PC-3 (cell line): ENCODE data around the gene FBXO34. TPM values are rescaled to one million over a fixed set of nuclear protein-coding genes. Genes with fewer than 3 reads are reported as not detected.

Experiments
- ATAC-seq: fragments of 200-7000 bp; cut with Tn5 transposase; 2 replicates; pipeline ENCODE4 v1.9.1; 2020; ENCODE audit warnings: mild to moderate bottlenecking, moderate library complexity
- BruUV-seq: library from RNA; stranded (reverse); fragments of 400-500 nt; replicated peaks from 2 replicates; lab custom pipeline; 2021; lab: Mats Ljungman, UMichigan
- CTCF ChIA-PET: fragments of 300-600 bp; sonication (Branson Sonifier 250); formaldehyde crosslinking; loops from one replicate; lab custom pipeline; 2022; ENCODE audit warnings: antibody characterized with exemption; lab: Charles Lee
- POLR2A ChIA-PET: fragments of 300-600 bp; sonication (Branson Sonifier 250); formaldehyde crosslinking; loops from one replicate; lab custom pipeline; 2022; ENCODE audit warnings: antibody characterized with exemption; ENCODE audit not compliant: unreplicated experiment; lab: Charles Lee
- DNase-seq: peaks from one replicate; pipeline ENCODE4 v3.0.0-alpha.2; 2015
- H2AFZ ChIP-seq: fragments of 300-600 bp; sonication (generic); 2 replicates; pipeline ENCODE4 v1.6.0; 2016; ENCODE audit warnings: antibody characterized with exemption, low read length
- H3F3A ChIP-seq: fragments of 300-600 bp; sonication (generic); one replicate; pipeline ENCODE4 v1.6.0; 2017; ENCODE audit warnings: antibody characterized with exemption, low read length, control low read depth, mild to moderate bottlenecking; ENCODE audit not compliant: unreplicated experiment
- H3K27ac ChIP-seq: fragments of 300-600 bp; sonication (generic); 2 replicates; pipeline ENCODE4 v1.5.1; 2016; ENCODE audit warnings: mild to moderate bottlenecking, low read length
- H3K27me3 ChIP-seq: fragments of 300-600 bp; sonication (generic); 2 replicates; pipeline ENCODE4 v1.6.1; 2016; ENCODE audit warnings: low read length, mixed read lengths
- H3K36me3 ChIP-seq: fragments of 300-600 bp; sonication (generic); 2 replicates; pipeline ENCODE4 v1.6.1; 2016; ENCODE audit warnings: low read depth, mixed run types, low read length, mixed read lengths
- H3K4me1 ChIP-seq: fragments of 300-600 bp; sonication (generic); 2 replicates; pipeline ENCODE4 v1.5.1; 2016; ENCODE audit warnings: low read length; ENCODE audit not compliant: insufficient read depth
- H3K4me2 ChIP-seq: fragments of 300-600 bp; sonication (generic); 2 replicates; pipeline ENCODE4 v1.6.0; 2016; ENCODE audit warnings: low read length
- H3K4me3 ChIP-seq: fragments of 300-600 bp; sonication (generic); 2 replicates; pipeline ENCODE4 v1.5.1; 2016; ENCODE audit warnings: mild to moderate bottlenecking, low read length, mixed read lengths
- H3K79me2 ChIP-seq: fragments of 300-600 bp; sonication (generic); 2 replicates; pipeline ENCODE4 v1.6.1; 2017; ENCODE audit warnings: low read length, mixed read lengths
- H3K9ac ChIP-seq: fragments of 300-600 bp; sonication (generic); 2 replicates; pipeline ENCODE4 v1.6.0; 2016; ENCODE audit warnings: mild to moderate bottlenecking, low read length
- H3K9me2 ChIP-seq: fragments of 300-600 bp; sonication (generic); replicated peaks from 2 replicates; pipeline ENCODE4 v1.6.1; 2016; ENCODE audit warnings: mixed run types, low read length, mixed read lengths
- H3K9me3 ChIP-seq: fragments of 300-600 bp; sonication (generic); 2 replicates; pipeline ENCODE4 v1.6.1; 2016; ENCODE audit warnings: low read length, mixed read lengths
- H4K20me1 ChIP-seq: fragments of 300-600 bp; sonication (generic); 2 replicates; pipeline ENCODE4 v1.6.1; 2016; ENCODE audit warnings: low read length, mixed read lengths
- EZH2 ChIP-seq: fragments of 300-600 bp; sonication (generic); IDR thresholded peaks from one replicate; pipeline ENCODE4 v1.6.1; 2017; ENCODE audit warnings: antibody characterized with exemption, mild to moderate bottlenecking, low read length; ENCODE audit not compliant: unreplicated experiment
- EZH2phosphoT487 ChIP-seq: fragments of 300-600 bp; sonication (generic); IDR thresholded peaks from 2 replicates; pipeline ENCODE4 v1.6.1; 2018; ENCODE audit warnings: mild to moderate bottlenecking, antibody characterized with exemption, low read length, borderline replicate concordance
- intact Hi-C: fragments of 100-400 bp; cut with micrococcal nuclease; formaldehyde crosslinking; loops from 2 replicates; pipeline ENCODE4 v1.9.0; 2023
- total RNA-seq: library from RNA; depleted of rRNA; stranded (reverse); fragments of >200 nt; gene quantifications from 2 replicates; pipeline ENCODE4 v1.2.3, GENCODE V29; 2014
- TF ChIP-seq, protein P1 (sequence below): fragments of 300-600 bp; sonication (generic); conservative IDR thresholded peaks from 2 replicates; pipeline ENCODE4 v1.5.1; 2017; ENCODE audit warnings: antibody characterized with exemption, low read depth, mild to moderate bottlenecking, low read length

Gene FBXO34
- total RNA-seq, 1 experiment from 2014 or later, result 35.9 TPM

DNA sequence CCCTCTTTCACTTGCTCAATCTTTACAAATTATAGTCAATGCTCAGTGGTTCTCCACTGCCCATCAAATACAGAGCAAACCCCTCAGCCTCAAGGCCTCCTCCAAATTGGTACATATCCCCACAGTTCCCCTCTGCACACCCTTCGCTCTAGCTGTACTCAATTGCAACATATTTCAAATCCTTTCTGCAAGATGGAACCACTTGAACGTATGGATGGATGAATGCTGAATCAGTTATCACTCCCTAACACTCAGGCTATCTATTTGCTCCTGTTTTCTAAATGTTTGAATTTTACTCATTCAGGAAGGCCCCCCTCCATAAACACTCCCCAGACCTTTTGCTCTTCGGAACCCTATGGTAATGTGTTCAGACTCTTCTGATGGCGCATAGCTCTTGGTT is 115.9 kb downstream of the FBXO34 start:
- H3K4me2 ChIP-seq, result no peak overlapping the region
- intact Hi-C loops, result no loop called here
- BruUV-seq, result no TSS peak
- H3F3A ChIP-seq, result peaks cover 4% of the 10 kb centered on the region
- ChIA-PET CTCF (no interaction called here), POLR2A (no interaction called here)
- ATAC-seq (no peak), DNase-seq (no peak)
- H3K27ac ChIP-seq, result no peak overlapping the region
- no peaks in the 10 kb centered on the region for H3K9me2 ChIP-seq
- no peak overlapping the region for H2AFZ ChIP-seq
- H3K9ac ChIP-seq, result no peak overlapping the region
- TF ChIP-seq EZH2 (no peak), EZH2phosphoT487 (no peak)
- TF ChIP-seq, protein P1, sequence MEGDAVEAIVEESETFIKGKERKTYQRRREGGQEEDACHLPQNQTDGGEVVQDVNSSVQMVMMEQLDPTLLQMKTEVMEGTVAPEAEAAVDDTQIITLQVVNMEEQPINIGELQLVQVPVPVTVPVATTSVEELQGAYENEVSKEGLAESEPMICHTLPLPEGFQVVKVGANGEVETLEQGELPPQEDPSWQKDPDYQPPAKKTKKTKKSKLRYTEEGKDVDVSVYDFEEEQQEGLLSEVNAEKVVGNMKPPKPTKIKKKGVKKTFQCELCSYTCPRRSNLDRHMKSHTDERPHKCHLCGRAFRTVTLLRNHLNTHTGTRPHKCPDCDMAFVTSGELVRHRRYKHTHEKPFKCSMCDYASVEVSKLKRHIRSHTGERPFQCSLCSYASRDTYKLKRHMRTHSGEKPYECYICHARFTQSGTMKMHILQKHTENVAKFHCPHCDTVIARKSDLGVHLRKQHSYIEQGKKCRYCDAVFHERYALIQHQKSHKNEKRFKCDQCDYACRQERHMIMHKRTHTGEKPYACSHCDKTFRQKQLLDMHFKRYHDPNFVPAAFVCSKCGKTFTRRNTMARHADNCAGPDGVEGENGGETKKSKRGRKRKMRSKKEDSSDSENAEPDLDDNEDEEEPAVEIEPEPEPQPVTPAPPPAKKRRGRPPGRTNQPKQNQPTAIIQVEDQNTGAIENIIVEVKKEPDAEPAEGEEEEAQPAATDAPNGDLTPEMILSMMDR, result no peak
- H3K4me3 ChIP-seq, result no peak overlapping the region
- H3K9me3 ChIP-seq, result no peaks in the 10 kb centered on the region
- H3K4me1 ChIP-seq, result peaks cover 63% of the 10 kb centered on the region
- no peaks in the 10 kb centered on the region for H4K20me1 ChIP-seq
- H3K36me3 ChIP-seq, result peaks cover 16% of the 10 kb centered on the region
- no peaks in the 10 kb centered on the region for H3K27me3 ChIP-seq
- H3K79me2 ChIP-seq, result no peaks in the 10 kb centered on the region

DNA sequence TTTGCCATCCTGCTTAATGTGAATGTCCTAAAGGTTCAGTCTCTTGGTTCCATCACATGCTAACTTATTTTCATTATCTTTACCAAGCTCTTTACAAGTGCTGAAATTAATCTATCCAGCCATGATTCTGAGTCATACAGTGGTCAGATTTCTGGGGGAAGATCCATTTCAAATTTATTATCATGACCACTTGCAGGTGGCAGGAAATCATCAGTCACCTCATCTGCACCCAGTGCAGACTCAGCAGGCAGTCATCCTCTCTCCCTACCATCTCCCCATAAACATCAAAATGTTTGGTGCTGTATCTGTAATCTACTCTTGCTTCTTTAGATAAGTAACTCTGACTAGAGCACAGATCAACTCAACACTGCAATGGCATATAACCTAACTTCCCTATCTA is 116.9 kb downstream of the FBXO34 start:
- Histone ChIP-seq H3K27me3 (no peaks in the 10 kb centered on the region), H3K79me2 (no peaks in the 10 kb centered on the region), H2AFZ (no peak overlapping the region), H4K20me1 (no peaks in the 10 kb centered on the region), H3K4me1 (peaks cover 60% of the 10 kb centered on the region), H3K36me3 (peaks cover 16% of the 10 kb centered on the region), H3K9me3 (no peaks in the 10 kb centered on the region), H3K4me3 (no peak overlapping the region), H3K9ac (peak overlapping the region; percentile 0; the same call in 1 of the 2 replicates), H3K9me2 (no peaks in the 10 kb centered on the region), H3K27ac (peak overlapping the region; percentile 74), H3K4me2 (peak overlapping the region; percentile 24), H3F3A (peaks cover 4% of the 10 kb centered on the region)
- ATAC-seq, result peak; percentile 77
- intact Hi-C loops, result no loop called here
- ChIA-PET POLR2A (no interaction called here), CTCF (no interaction called here)
- TF ChIP-seq EZH2, result no peak
- TF ChIP-seq EZH2phosphoT487, result no peak
- TF ChIP-seq, protein P1, result no peak
- DNase-seq, result peak; percentile 92
- no TSS peak for BruUV-seq

DNA sequence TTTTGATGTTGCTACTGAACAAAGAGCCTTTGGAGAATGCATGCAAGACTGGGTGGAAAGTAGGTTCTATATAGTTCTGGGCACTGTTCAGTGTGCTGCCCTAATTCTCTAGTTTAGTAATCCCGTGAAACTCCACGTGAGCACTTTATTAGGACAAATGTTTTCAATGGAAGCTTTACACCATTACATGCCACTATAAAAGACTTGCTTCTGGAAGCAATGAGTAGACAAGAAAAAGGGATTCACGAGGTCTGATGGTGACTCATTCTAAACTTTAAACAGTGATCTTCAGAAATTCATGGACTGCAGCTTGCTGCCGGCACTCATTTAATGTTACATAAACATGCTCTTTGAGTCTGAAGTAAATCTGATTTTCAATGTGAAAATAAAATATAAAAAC is 118.1 kb downstream of the FBXO34 start:
- no peak for TF ChIP-seq EZH2phosphoT487
- TF ChIP-seq EZH2, result no peak
- TF ChIP-seq, protein P1, result no peak
- no peaks in the 10 kb centered on the region for H3K27me3 ChIP-seq
- peaks cover 14% of the 10 kb centered on the region for H3K36me3 ChIP-seq
- CTCF ChIA-PET, result no interaction called here
- H4K20me1 ChIP-seq, result no peaks in the 10 kb centered on the region
- POLR2A ChIA-PET, result interaction anchor here (0.6 kb wide), 1 partner anchor 15 kb away, joined by 3 read pairs; no protein-coding TSS in a partner anchor
- H3K27ac ChIP-seq, result peak overlapping the region; percentile 74
- H3K4me1 ChIP-seq, result peaks cover 54% of the 10 kb centered on the region
- H3K4me2 ChIP-seq, result peak overlapping the region; percentile 24
- no TSS peak for BruUV-seq
- H3K4me3 ChIP-seq, result no peak overlapping the region
- no peaks in the 10 kb centered on the region for H3K9me2 ChIP-seq
- peaks cover 4% of the 10 kb centered on the region for H3F3A ChIP-seq
- no peaks in the 10 kb centered on the region for H3K79me2 ChIP-seq
- intact Hi-C loops, result no loop called here
- peak; percentile 82 for ATAC-seq
- H3K9me3 ChIP-seq, result no peaks in the 10 kb centered on the region
- no peak overlapping the region for H2AFZ ChIP-seq
- peak; percentile 79 for DNase-seq
- peak overlapping the region; percentile 0; the same call in 1 of the 2 replicates for H3K9ac ChIP-seq
